NCI-H82 treated with DMSO at 0.1 percent for 48 hours (cell line): Measurements from ENCODE around the gene TPRG1L.
"Not testable (repeated sequence)": the region's sequence is repeated elsewhere in the genome, so short reads cannot be mapped to it uniquely, and the experiment has no call there.

Experiments
- DNase-seq: peaks from one replicate; lab custom pipeline; 2025; ENCODE audit not compliant: unreplicated experiment; lab: John Stamatoyannopoulos, UW

The TPRG1L gene

GRCh38 chr1:3609016-3609768 is 15.6 kb upstream of the TPRG1L start:
- DNase-seq: no peak

GRCh38 chr1:3609769-3610526 is 14.9 kb upstream of the TPRG1L start:
- DNase-seq: no peak

- DNase-seq: no peak
Observed at GRCh38 chr1:3610527-3611169, 14.2 kb upstream of the TPRG1L start.

- DNase-seq: peak; percentile 71
Observed at GRCh38 chr1:3611170-3612019, 13.4 kb upstream of the TPRG1L start, which contains the start of gene MEGF6. Gene MEGF6, minus strand, starts transcription at chr1:3611508. Its CDS starts 240 bp downstream, at chr1:3611268.

GRCh38 chr1:3612123-3612522 is 12.7 kb upstream of the TPRG1L start:
- DNase-seq: no peak

- DNase-seq: no peak
Observed at GRCh38 chr1:3614755-3615742, 9.8 kb upstream of the TPRG1L start.

- DNase-seq: no peak
Observed at GRCh38 chr1:3616861-3617260, 8.0 kb upstream of the TPRG1L start.

GRCh38 chr1:3617806-3618345 is 6.9 kb upstream of the TPRG1L start:
- DNase-seq: no peak

GRCh38 chr1:3618531-3618880 is 6.3 kb upstream of the TPRG1L start:
- no peak for DNase-seq

GRCh38 chr1:3618881-3619671 is 5.7 kb upstream of the TPRG1L start:
- no peak for DNase-seq

GRCh38 chr1:3620708-3621107 is 4.1 kb upstream of the TPRG1L start:
- no peak for DNase-seq

GRCh38 chr1:3621151-3621671 is 3.6 kb upstream of the TPRG1L start:
- not testable (repeated sequence) for DNase-seq

- DNase-seq: not testable (repeated sequence)
Observed at GRCh38 chr1:3622102-3622501, 2.7 kb upstream of the TPRG1L start.

- no peak for DNase-seq
Observed at GRCh38 chr1:3623441-3624199, 1.2 kb upstream of the TPRG1L start.

- DNase-seq: no peak
Observed at GRCh38 chr1:3625151-3625907, 514 bp downstream of the TPRG1L start.

GRCh38 chr1:3626025-3626424 is 1.2 kb downstream of the TPRG1L start:
- DNase-seq: no peak
